ENCODE data around the gene CCDC195.
"Not testable (repeated sequence)": the region's sequence is repeated elsewhere in the genome, so short reads cannot be mapped to it uniquely, and the experiment has no call there.

The CCDC195 gene

GRCh38 chr2:224689539-224689938, 26.6 kb downstream of the CCDC195 start:
- DNase-seq, result no peak

GRCh38 chr2:224688997-224689396, 27.2 kb downstream of the CCDC195 start:
- DNase-seq, result no peak

- DNase-seq, result no peak
Observed at GRCh38 chr2:224687156-224687555, 29.0 kb downstream of the CCDC195 start.

GRCh38 chr2:224685121-224685520, 31.0 kb downstream of the CCDC195 start:
- no peak for DNase-seq

GRCh38 chr2:224682134-224682533, 34.0 kb downstream of the CCDC195 start:
- no peak for DNase-seq

- no peak for DNase-seq
Observed at GRCh38 chr2:224671731-224672130, 44.4 kb downstream of the CCDC195 start.

GRCh38 chr2:224670203-224670602, 46.0 kb downstream of the CCDC195 start:
- no peak for DNase-seq

- no peak for DNase-seq
Observed at GRCh38 chr2:224669449-224669848, 46.7 kb downstream of the CCDC195 start.

GRCh38 chr2:224668123-224668909, 47.8 kb downstream of the CCDC195 start:
- DNase-seq, result no peak

- DNase-seq, result no peak
Observed at GRCh38 chr2:224666951-224667553, 49.1 kb downstream of the CCDC195 start.

- DNase-seq, result not testable (repeated sequence)
Observed at GRCh38 chr2:224663322-224663721, 52.8 kb downstream of the CCDC195 start.

GRCh38 chr2:224661708-224662107, 54.5 kb downstream of the CCDC195 start:
- DNase-seq, result not testable (repeated sequence)

GRCh38 chr2:224659714-224660113, 56.5 kb downstream of the CCDC195 start:
- DNase-seq, result no peak

- no peak for DNase-seq
Observed at GRCh38 chr2:224658780-224659405, 57.3 kb downstream of the CCDC195 start.

GRCh38 chr2:224657349-224657748, 58.8 kb downstream of the CCDC195 start:
- DNase-seq, result no peak

GRCh38 chr2:224655006-224655537, 61.1 kb downstream of the CCDC195 start:
- DNase-seq, result no peak
